Breast epithelium (tissue), 4 donors: Measurements from ENCODE around the gene MYO5B. TPM values are rescaled to one million over a fixed set of nuclear protein-coding genes. Genes with fewer than 3 reads are reported as not detected.

Source experiments
- DNase-seq, 2 donors: peaks; one replicate each; pipeline ENCODE4 v3.0.0-alpha.2; 2019; ENCODE audit warnings: low spot score in 2 of 2
- H3K27ac ChIP-seq, 2 donors: fragments of 200-600 bp; sonication (generic) in 1 of 2; one replicate each; pipeline ENCODE4 v1.5.1; 2016 to 2019; ENCODE audit warnings: mild to moderate bottlenecking in 1 of 2
- H3K27me3 ChIP-seq, 2 donors: fragments of 200-600 bp; sonication (generic) in 1 of 2; one replicate each; pipeline versions ENCODE4 v1.5.1 to v1.6.0; 2017 to 2019; ENCODE audit warnings: control low read depth in 1 of 2, mild to moderate bottlenecking in 1 of 2
- H3K36me3 ChIP-seq: fragments of 200-600 bp; one replicate; pipeline ENCODE4 v1.5.1; 2019
- H3K4me1 ChIP-seq, 2 donors: fragments of 200-600 bp; sonication (generic); one replicate each; pipeline ENCODE4 v1.5.1; 2016 to 2019; ENCODE audit warnings: control low read depth in 1 of 2
- H3K4me3 ChIP-seq, 3 donors: fragments of 200-600 bp; sonication (generic); 1 replicate in 2 of 3; 2 replicates in 1 of 3; pipeline ENCODE4 v1.5.1; 2016 to 2019; ENCODE audit warnings: mild to moderate bottlenecking in 3 of 3, moderate library complexity in 2 of 3
- H3K9me3 ChIP-seq, 2 donors: fragments of 200-600 bp; sonication (generic) in 1 of 2; one replicate each; pipeline ENCODE4 v1.5.1; 2016 to 2019; ENCODE audit warnings: control low read depth in 1 of 2
- POLR2A ChIP-seq: fragments of 450-650 bp; IDR thresholded peaks from one replicate; pipeline ENCODE4 v1.6.1; 2016; ENCODE audit warnings: antibody characterized with exemption, mild to moderate bottlenecking, moderate library complexity
- POLR2AphosphoS5 ChIP-seq, 3 donors: sonication (generic); formaldehyde crosslinking; IDR thresholded peaks; one replicate each; pipeline ENCODE4 v1.6.1; 2017; ENCODE audit warnings: antibody characterized with exemption in 3 of 3
- intact Hi-C: fragments of 100-400 bp; cut with DNase I; formaldehyde crosslinking; loops from one replicate; pipeline ENCODE4 v1.15.1; 2023; ENCODE audit warnings: low total_unique reads
- total RNA-seq, 3 donors: library from RNA; depleted of rRNA; stranded (reverse); fragments of >200 nt; gene quantifications; one replicate each; pipeline ENCODE4 v1.1.0, GENCODE V29; 2016
- TF ChIP-seq, protein P1 (sequence below), 3 donors: fragments of 450-650 bp; IDR thresholded peaks; one replicate each; pipeline ENCODE4 v1.5.1; 2016 to 2017; ENCODE audit warnings: antibody characterized with exemption in 3 of 3, mild to moderate bottlenecking in 3 of 3, moderate library complexity in 3 of 3

Gene MYO5B
- total RNA-seq, 3 donors from 2014 or later = 2.4 to 53.1 (median 22.0) TPM

DNA sequence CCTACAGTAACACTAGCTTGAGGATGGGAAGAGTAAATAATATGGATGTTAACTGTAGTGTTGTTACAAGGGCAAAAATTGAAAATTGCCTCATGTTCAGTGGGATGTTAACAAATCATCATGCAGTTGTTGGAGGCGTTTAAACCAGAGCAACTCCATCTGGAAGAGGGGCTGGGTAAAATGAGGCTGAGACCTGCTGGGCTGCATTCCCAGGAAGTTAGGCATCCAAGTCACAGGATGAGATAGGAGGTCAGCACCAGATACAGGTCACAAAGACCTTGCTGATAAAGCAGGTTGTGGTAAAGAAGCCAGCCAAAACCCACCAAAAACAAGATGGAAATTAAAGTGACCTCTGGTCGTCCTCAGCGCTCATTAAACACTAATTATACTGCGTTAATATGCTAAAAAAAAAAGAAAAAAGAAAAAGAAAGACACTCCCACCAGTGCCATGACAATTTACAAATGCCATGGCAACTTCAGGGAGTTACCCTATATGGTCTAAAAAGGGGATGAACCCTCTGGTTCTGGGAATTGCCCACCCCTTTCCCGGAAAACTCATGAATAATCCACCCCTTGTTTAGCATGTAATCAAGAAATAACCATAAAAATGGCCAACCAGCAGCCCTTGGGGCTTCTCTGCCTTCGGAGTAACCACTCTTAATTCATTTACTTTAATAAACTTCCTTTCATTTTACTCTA lies 101.4 kb downstream of the MYO5B start:
- H3K4me1 ChIP-seq = no peaks in the 10 kb centered on the region
- intact Hi-C loops = no loop called here
- TF ChIP-seq POLR2A = no peak
- no peak for TF ChIP-seq POLR2AphosphoS5 (IDR thresholded peaks at IDR 0.05)
- TF ChIP-seq, protein P1, sequence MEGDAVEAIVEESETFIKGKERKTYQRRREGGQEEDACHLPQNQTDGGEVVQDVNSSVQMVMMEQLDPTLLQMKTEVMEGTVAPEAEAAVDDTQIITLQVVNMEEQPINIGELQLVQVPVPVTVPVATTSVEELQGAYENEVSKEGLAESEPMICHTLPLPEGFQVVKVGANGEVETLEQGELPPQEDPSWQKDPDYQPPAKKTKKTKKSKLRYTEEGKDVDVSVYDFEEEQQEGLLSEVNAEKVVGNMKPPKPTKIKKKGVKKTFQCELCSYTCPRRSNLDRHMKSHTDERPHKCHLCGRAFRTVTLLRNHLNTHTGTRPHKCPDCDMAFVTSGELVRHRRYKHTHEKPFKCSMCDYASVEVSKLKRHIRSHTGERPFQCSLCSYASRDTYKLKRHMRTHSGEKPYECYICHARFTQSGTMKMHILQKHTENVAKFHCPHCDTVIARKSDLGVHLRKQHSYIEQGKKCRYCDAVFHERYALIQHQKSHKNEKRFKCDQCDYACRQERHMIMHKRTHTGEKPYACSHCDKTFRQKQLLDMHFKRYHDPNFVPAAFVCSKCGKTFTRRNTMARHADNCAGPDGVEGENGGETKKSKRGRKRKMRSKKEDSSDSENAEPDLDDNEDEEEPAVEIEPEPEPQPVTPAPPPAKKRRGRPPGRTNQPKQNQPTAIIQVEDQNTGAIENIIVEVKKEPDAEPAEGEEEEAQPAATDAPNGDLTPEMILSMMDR (IDR thresholded peaks at IDR 0.05) = no peak
- no peaks in the 10 kb centered on the region for H3K9me3 ChIP-seq
- no peaks in the 10 kb centered on the region for H3K27me3 ChIP-seq
- no peak overlapping the region for H3K27ac ChIP-seq
- DNase-seq = no peak
- H3K36me3 ChIP-seq = no peaks in the 10 kb centered on the region
- no peak overlapping the region for H3K4me3 ChIP-seq

DNA sequence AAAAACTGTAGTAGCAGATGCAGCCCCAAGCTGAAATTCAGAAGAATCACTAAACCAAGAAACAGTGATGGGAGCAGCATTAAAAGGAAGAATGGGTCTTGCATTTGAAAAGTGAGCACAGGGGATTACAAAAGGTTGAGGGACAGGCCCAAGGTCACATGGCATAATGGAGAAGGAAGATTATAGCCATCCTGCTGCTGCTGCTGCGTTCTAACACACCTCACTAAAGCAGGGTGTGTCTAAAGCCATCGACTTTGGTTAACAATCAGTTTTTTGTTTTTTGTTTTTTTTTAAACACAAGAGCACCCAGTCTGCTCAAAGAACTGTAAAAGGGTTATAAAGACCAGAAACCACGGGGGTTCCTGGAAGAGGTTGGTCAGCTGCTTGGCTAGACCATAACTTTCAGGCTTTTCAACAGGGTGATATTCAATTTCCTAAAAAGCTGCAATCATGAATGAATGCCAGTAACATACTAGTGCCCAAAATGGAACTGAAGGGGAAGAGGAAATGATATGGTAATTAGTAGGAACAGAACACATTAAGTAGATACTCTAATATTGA lies 102.6 kb downstream of the MYO5B start:
- Histone ChIP-seq H3K9me3 (no peaks in the 10 kb centered on the region), H3K4me1 (no peaks in the 10 kb centered on the region), H3K27ac (no peak overlapping the region), H3K27me3 (no peaks in the 10 kb centered on the region), H3K36me3 (no peaks in the 10 kb centered on the region), H3K4me3 (no peak overlapping the region)
- intact Hi-C loops = no loop called here
- TF ChIP-seq POLR2A (no peak), POLR2AphosphoS5 (IDR thresholded peaks at IDR 0.05) (no peak)
- TF ChIP-seq, protein P1 (IDR thresholded peaks at IDR 0.05) = no peak
- DNase-seq = no peak

DNA sequence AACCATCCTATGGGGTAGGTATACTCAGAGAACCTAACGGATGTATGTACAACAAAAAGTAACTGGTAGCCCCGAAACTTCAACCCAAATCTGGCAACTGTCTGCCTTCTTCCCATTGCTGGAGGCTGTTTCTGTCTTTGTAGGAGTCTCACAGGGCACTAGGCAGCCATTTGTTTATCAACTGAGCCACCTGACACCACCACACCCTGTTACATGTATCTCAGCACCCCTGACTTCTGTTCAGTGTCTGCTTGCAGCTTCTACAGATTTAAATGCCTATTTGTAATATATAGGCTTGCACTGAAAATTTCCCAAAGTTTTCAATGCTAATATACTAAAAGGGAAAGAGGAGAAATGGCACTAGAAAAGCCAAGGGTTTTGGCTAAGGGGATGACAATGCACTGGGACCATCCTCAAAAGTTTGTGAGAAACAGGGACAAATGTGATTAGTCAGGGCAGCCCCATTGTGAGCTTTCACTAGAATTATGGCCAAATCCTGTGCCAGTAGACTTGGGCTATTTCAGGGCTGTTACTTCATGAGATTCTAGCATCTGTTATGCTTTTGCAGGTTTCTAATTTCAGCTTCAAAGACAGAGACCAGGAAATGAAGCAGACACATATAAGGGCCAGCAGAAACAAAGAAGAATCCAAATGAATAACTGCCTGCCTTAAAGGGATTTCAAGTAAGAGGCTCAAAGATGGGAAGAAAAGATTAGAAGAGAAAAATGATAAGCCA lies 103.3 kb downstream of the MYO5B start:
- H3K4me3 ChIP-seq = no peak overlapping the region
- H3K36me3 ChIP-seq = no peaks in the 10 kb centered on the region
- H3K27ac ChIP-seq = no peak overlapping the region
- H3K4me1 ChIP-seq = no peaks in the 10 kb centered on the region
- TF ChIP-seq POLR2AphosphoS5 (IDR thresholded peaks at IDR 0.05) (no peak), POLR2A (no peak)
- TF ChIP-seq, protein P1 (IDR thresholded peaks at IDR 0.05) = no peak
- H3K27me3 ChIP-seq = no peaks in the 10 kb centered on the region
- H3K9me3 ChIP-seq = no peaks in the 10 kb centered on the region
- no peak for DNase-seq
- intact Hi-C loops = no loop called here

DNA sequence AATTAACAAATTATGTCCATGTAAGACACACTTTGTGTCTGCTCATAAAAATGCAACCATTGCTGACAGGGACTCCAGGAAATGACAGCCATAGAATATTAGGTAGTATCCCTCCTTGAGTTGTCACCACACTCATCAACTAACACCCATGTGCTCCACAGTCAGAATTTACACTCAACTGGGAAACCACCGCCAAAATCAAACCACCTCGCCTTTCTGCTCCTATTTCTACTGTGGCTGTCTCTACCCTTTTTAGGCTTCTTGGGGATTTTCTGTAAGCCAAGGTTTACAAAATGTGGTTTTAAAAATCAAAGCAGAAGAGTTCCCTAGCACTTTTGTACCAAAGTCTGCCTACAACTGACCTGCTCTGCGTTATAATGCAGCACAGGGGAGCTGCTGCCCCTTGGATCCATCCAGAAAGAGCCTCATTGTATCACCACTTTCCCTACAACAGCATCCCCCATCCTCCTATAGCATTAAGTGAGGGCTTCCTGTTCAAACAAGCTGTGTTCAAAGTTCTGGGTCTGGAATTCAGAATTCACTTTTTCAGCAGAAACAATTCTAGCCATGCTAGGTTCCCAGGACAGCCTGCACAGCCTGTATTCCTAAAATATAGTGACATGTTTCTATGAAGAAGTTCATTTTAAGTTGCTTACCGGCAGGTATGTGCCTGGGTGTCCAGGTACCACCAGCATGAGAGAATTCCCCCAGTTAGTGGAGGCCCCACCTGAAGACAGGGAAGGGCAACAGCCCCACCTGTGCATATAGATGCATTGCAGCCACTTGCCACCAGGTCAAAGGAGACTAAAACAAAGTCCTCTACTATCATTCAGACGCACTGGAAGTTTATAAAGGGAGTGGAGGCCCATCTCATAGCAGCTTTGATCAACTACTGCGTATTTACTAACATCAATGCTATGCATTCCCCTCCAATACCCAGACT lies 104.3 kb downstream of the MYO5B start:
- no peak overlapping the region for H3K4me3 ChIP-seq
- no peaks in the 10 kb centered on the region for H3K36me3 ChIP-seq
- no peak overlapping the region for H3K27ac ChIP-seq
- no peaks in the 10 kb centered on the region for H3K4me1 ChIP-seq
- H3K9me3 ChIP-seq = no peaks in the 10 kb centered on the region
- no peaks in the 10 kb centered on the region for H3K27me3 ChIP-seq
- TF ChIP-seq POLR2AphosphoS5 (IDR thresholded peaks at IDR 0.05) (no peak), POLR2A (no peak)
- TF ChIP-seq, protein P1 (IDR thresholded peaks at IDR 0.05) = no peak
- intact Hi-C loops = no loop called here
- no peak for DNase-seq
